GM19372 (cell line): Measurements from ENCODE around the gene POTEH.
A peak's percentile ranks its signal among the peaks of the same experiment; 100 is the strongest.
"Not testable (repeated sequence)": the region's sequence is repeated elsewhere in the genome, so short reads cannot be mapped to it uniquely, and the experiment has no call there.

Experiments used
- ATAC-seq: cut with Tn5 transposase; IDR thresholded peaks from one replicate; pipeline ENCODE4 v1.9.1; 2021; ENCODE audit warnings: mild to moderate bottlenecking, low read depth, moderate library complexity; ENCODE audit not compliant: unreplicated experiment

POTEH gene

DNA sequence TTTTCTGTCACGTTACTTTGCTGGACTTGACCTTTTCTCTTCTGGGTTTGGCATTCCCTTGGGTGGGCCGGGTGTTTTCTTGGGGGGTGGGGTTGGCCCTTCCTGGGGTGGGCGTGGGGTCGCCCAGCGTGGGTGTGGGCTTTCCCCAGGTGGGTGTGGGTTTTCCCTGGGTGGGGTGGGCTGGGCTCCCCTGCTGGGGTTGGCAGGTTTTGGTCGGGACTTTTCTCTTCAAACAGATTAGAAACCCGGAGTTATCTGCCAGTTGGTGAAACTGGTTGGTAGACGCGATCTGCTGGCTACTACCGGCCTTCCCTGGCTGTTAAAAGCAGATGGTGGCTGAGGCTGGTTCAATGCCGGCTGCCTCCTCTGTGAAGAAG, at the start of gene POTEH:
Gene POTEH (plus strand): TSS at position 278 of the 377 bp plus-strand sequence. CDS start 52 bp downstream, at position 330.
- not testable (repeated sequence) for ATAC-seq

DNA sequence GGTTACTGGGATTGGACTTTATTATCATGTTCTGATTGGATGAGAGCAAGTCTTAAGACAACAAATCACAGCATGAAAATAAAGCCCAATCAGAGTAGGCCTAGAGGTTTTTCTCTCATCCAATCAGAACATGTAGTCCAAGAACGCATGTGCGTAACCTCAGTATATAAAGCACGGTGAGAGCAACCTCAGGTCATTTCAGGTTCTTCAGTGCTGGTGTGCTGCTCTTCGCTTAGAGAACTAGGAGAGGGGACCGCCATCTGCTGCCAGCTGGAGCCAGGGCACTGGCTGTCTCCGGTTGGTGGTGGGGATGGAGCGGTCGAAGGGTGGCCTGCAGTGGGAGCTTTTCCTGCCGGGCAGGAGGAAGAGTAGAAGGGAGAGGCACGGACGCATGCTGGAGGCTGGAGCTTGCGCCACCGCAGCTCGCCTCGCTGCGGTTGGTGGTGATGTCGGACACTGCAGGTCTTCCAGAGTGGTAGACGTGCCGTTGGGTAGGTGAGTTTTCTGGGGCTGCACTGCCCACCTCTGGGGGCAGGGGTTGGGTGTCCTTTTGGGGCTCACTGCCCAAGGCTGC, 47.5 kb upstream of the POTEH start:
- ATAC-seq, result not testable (repeated sequence)

DNA sequence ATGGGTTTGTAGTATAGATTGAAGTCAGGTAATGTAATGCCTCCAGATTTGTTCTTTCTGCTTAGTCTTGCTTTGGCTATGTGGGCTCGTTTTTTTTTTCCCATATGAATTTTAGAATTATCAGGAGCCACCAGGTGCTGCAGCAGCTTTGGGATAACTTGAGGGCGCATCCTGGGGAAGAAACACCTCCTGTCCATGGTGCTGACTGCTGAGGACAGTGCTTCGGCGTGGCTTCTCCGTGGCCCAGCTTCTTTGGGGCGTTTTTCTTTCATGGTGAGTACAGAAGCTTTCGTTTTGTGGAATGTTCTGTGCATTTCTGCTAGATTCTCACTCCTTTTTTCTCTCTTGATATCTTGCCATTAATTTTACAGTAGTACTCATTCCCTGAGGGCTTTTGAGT, 37.9 kb upstream of the POTEH start:
- not testable (repeated sequence) for ATAC-seq

DNA sequence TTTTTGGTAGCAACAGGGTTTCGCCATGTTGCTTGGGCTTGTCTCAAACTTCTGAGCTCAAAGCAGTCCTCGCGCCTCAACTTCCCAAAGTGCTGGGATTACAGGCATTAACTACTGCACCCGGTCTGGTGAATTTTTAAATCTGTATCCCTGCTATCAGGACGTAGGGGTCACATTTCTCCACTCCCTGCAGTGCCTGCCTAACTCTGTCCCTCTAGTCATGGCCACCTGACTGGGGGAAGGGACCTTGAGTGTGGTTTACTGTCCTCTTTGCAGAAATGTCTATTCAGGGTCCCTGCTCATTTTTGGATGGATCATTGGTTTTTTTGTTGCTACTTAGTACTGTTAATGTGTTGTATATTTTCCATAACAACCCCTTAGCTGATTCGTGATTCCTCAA, 37.1 kb upstream of the POTEH start:
- not testable (repeated sequence) for ATAC-seq

DNA sequence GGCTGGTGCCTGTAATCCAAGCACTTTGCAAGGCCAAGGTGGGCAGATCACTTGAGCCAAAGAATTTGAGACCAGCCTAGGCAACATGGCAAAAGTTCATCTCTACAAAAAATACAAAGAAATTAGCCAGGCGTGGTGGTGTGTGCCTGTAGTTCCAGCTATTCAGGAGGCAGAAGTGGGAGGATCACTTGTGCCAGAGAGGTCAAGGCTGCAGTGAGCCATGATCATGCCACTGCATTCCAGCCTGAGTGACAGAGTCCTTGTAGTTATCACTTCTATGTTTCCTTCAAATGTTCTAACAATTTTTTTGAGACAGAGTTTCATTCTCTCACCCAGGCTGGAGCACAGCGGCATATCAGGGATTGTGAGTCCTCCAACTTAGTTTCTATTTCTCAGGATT, 36.6 kb upstream of the POTEH start:
- not testable (repeated sequence) for ATAC-seq

DNA sequence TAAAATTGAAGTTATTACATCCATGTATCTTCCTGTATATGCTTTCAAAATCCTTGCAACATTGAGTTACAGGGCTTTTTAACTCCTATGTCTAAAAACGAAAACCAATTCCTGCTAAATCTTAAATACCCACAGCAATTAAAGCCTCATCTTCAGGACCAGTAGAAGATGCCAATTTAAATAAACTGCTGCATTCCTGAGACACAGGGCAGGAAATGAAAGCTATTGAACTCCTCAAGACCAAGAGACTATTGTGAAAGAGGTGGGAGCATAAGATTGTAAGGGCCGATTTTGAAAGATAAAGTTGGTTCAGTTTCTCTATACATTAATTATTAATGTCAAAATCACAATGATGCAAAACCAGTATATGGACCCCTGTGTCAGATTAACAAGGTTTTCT, 28.7 kb upstream of the POTEH start:
- not testable (repeated sequence) for ATAC-seq

DNA sequence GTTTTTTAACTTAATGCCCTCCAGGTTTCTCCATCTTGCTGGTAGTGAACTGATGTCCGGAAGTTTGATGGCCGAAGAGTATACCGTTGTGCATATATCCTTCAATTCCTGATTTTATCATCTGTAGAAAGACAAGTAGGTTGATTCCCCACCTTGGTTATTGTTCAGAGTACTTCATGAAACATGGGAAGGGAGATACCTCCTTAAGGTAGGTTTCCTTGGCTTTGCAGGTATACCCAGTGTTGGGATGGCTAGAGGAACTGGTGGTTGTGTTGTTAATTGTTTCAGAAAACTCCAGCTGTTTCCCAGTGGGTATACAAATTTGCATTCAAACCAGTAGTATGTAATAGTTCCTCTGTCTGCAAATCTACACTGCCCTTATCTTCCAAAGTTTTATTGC, 25.1 kb upstream of the POTEH start:
- ATAC-seq, result not testable (repeated sequence)

DNA sequence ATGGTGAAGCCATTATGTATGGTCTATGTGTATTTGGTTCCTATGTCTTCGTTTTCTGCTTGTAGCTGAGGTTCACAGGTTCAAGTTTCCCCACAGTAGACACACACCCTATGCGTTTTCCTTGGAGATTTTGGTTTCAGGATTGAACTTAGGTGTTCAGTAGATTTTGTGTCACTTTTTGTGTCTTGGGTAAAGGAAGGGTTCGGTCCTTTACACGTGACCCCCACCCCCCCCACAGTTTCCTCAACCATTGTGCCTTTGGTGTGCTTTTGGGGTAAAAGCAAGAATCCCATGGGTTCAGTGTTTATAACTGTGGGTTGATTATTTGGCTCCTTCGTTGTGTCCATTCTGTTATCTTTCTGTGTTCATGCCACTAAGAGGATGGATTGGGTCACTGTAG, 24.3 kb upstream of the POTEH start:
- ATAC-seq, result not testable (repeated sequence)

DNA sequence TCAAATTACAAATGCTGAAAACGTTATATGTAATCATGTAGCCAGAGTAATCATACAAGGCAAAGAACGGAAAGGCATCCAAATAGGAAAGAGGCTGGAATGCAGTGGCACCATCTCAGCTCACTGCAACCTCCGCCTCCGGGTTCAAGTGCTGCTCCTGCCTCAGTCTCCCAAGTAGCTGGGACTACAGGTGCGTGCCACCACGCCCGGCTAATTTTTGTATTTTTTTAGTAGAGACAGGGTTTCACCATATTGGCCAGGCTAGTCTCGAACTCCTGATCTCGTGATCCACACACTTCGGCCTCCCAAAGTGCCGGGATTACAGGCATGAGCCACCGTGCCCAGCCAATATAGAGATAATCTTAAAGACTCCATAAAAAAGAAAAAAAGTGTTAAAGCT, 20.4 kb upstream of the POTEH start:
- ATAC-seq, result not testable (repeated sequence)

DNA sequence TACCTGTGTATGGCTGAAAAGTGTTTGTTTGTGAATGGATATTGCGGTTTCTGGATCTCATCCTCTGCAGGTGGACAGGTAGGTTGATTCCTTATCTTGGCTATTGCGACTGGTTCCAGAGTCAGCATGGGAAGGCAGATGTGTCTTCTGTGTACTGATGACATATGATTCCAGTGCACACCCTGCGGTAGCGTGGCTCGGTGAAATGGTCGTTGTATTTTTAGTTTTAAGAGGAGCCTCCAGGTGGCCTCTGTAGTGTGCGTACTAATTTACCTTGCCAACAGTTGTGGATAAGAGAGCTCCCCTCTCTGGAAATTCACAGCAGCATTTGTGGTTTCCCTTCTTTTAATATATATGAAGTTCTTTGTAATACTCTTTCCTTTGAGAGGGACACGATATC, 10.1 kb upstream of the POTEH start:
- ATAC-seq, result not testable (repeated sequence)

DNA sequence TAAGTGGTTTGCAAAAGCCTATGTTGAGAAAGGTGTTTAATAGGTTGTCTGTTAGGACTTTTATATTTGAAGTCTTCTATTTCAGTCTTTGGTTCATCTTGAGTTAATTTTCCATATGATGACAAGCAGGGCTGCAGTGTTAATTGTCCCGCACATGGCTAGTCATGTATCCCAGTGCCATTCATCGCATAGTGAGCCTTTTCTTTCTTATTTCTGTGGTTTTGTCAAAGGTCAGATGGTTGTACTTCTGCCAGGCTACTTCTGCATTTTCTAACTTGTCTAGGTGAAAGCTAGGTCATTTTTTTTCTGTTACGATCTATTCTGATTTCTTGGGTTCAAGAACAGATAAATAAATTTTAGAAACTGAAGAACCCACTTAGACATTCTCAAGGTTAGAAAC, 5.7 kb upstream of the POTEH start:
- ATAC-seq, result not testable (repeated sequence)

DNA sequence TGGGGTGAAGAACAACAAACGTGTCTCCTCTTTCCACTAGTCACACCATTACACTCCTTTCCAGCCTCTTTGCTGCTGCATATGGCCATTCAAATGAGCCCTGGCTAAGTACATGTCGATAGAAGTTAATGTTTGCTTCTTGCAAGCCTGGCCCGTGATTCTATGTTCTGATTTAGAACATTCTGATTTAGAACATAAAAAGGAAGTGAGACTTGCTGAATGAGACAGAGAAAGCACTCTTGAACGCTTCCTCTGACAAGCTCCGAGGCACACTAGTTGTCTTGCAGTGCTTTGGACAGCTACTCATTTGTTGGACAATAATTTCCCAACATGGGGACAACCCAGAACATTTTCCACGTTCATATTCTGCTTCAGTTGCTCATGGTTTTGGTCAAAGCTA, 5.1 kb upstream of the POTEH start:
- ATAC-seq, result peak; percentile 76

DNA sequence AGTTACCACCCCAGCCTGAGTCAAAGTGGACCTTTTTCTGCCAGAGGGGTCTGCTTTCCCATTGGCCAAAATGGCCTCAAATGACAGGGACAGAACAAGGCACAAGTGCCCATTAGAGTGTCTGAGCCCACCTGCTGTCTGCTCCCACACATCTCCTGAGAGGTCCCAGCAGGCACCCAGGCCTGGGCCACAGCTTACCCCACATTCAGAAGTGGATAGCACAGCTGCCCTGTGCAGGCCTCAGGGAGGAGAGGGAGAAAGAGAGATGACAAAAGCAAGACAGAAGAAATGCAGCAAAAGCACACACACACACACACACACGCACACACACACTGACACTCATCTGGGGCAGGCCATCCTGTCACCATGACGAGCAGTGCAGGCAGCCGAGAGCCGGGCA, 4.2 kb upstream of the POTEH start:
- not testable (repeated sequence) for ATAC-seq

DNA sequence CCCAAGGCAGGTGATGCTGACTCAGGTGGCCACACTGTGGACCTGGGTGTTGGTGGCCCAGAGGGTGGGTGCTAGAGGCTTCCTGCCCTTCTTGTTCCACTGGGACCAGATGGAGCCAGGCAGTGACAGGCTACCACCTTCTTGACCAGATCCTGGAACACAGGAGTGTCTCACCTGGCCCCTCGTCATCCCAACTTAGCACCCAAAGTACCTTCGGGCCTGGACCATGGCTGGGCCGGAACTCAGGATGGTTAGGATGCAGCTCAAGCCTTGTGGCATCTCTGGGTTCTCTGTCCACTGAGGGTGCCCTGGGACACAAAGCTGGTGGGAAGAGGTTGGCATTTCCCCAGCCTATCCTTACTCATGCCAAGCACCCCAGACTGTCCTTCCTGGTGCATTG, 2.7 kb upstream of the POTEH start:
- not testable (repeated sequence) for ATAC-seq

DNA sequence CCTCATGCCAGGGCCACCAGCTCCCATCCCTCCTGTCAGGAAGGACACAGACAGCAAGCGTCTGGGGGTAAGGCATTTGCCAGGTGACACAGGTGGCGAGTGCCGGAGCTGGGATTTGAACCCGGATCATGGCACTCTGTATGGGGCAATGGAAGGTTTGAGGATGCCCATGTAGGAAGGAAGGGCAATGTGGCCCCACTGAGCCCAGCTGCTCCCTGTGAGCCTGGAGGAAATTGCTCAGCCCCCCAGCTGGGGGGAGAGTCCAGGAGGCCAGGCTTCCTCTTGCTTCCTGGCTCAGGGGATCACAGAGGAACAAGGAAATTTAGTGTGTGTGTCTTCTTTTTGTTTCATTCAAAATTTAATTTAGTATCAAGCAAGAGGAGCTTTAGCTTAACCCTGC, 2.1 kb upstream of the POTEH start:
- not testable (repeated sequence) for ATAC-seq

DNA sequence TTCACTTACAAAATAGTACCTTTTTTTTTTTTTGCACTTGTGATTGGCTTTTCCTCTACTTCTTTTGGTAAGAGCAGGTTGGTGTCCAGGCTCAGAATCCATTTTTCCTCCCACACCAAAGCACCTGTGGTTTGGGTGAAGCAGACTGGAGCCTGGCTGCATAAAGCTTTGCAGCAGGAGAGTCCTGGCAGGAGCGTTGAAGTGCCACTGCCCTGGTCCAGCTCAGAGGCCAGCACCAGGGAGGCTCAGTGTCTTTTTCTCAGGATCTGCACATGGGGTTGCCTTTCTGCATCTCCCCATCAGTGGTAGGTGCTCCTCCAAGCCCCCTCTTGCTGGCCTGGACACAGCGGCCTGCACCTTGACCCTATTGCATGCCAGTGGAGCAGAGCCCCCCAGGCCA, 1.7 kb upstream of the POTEH start:
- ATAC-seq, result not testable (repeated sequence)

DNA sequence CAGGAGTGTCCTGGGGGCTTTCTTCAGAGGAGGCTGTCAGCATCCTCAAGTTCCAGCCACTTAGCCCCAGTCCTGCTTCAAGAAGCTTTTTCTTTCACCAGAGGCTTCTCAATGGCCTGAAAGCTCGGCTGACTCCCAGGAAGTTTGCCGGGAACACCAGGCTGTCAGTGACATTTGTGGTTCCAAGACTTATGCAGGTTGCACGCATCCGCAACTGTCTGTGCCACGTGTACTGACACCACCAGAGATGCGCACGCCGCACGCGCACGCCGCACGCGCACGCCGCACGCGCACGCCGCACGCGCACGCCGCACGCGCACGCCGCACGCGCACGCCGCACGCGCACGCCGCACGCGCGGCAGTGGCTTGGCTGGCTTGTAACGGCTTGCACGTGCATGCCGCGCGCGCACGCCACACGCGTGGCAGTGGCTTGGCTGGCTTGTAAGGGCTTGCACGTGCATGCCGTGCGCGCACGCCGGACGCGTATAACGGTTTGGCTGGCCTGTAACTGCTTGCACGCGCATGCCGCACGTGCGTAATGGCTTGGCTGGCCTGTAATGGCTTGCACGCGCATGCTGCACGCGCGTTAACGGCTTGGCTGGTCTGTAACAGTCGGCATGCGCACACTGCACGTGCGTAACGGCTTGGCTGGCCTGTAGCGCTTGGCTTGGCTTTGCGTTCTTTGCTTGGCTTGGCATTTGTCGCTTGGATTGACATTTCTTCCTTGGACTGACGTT, 646 bp upstream of the POTEH start:
- ATAC-seq, result not testable (repeated sequence)

DNA sequence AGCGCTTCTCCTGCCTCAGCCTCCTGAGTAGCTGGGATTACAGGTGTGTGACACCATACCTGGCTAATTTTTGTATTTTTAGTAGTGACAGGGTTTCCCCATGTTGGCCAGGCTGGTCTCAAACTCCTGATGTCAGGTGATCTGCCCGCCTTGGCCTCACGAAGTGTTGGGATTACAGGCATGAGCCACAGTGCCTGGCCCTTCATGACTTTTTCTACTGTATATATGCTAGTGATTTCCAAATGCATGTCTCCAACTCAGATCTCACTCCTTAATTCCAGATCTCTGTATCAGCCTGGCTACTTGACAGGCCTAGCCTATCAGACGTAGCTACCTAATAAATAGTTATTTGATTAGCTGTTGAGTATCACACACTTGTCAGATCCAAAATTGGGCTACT, 23.8 kb downstream of the POTEH start:
- ATAC-seq, result not testable (repeated sequence)

DNA sequence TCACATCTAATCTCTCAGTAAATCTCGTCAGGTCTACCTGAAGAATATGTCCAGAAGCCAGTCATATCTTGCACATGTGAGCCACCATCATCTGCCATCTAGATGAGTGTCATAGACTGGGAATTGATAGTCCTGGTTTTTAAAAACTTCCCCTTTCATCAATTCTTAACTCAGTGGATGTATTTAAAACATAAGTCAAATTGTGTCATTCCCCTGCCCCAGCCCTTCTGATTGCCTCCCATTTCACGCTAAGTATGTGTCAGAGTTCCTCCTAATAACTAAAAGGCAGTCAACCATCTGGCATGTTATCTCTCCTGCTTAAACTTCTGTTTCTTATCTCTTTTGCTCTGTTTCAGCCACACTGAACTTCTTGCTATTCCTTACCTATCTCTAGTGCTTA, 24.3 kb downstream of the POTEH start:
- not testable (repeated sequence) for ATAC-seq

DNA sequence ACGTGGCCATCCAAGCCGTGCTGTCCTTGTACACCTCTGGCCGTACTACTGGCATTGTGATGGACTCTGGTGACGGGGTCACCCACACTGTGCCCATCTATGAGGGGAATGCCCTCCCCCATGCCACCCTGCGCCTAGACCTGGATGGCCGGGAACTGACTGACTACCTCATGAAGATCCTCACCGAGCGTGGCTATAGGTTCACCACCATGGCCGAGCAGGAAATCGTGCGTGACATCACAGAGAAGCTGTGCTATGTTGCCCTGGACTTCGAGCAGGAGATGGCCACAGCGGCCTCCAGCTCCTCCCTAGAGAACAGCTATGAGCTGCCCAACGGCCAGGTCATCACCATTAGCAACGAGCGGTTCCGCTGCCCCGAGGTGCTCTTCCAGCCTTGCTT, 32.1 kb downstream of the POTEH start:
- not testable (repeated sequence) for ATAC-seq

DNA sequence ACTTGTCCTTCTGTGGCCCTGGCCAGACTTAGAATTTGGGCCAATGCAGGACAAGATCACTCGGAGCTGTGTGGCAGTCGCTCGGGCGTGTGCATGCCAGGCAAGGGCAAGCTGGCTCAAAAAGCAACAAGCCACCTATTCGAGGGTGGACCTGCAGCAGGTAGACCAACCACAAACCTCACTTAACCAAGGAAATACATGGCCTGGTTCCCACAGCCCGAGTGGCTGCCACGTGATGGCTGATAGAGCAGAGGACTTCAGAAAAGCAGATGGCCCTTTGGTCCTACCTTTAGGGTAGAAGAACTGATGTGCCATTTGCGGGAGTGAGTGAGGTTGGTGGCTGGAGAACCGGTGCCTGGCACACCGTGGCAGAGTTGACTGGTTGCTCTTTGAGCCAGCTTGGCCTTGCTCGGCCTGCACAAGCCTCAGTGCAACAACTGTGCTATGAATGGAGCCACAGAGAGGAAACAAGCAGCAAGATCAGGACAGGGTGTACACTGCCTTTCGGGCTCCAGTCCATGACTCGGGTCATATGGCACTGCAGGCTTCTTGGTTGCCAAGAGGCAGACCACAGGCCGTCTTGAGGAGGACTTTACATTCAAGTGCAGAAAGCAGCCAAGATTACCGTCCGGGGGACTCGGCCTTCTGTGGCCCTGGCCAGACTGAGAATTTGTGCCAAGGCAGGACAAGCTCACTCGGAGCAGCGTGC, 39.5 kb downstream of the POTEH start:
- ATAC-seq, result not testable (repeated sequence)
